Esophagus squamous epithelium (tissue), 4 donors: ENCODE data around the gene PDIK1L.

ENCODE experiments used
- CTCF ChIP-seq, 6 experiments: fragments of 450-650 bp in 4 of 6; fragments of 200-600 bp in 2 of 6; sonication (generic) in 2 of 6; IDR thresholded peaks; one replicate each; pipeline ENCODE4 v1.5.1; 2016 to 2019; ENCODE audit warnings: antibody characterized with exemption in 6 of 6, mild to moderate bottlenecking in 4 of 6, moderate library complexity in 4 of 6
- POLR2A ChIP-seq, 4 donors: fragments of 450-650 bp; IDR thresholded peaks; one replicate each; pipeline ENCODE4 v1.6.1; 2017; ENCODE audit warnings: antibody characterized with exemption in 4 of 4, mild to moderate bottlenecking in 4 of 4, moderate library complexity in 3 of 4

DNA sequence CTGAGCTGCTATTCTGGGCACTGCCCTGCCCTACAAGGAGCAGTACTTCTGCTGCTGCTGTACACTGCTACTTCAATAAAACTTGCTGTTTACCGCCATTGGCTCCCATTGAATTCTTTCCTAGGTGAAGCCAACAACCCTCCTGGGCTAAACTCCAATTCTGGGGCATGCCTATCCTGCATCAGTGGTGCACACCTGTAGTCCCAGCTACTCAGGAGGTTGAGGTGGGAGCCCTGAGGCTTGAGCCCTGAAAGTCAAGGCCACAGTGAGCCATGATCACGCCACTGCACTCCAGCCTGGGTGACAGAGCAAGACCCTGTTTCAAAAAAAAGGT is 21.2 kb downstream of the PDIK1L start:
- no peak for TF ChIP-seq CTCF (IDR thresholded peaks at IDR 0.05)
- no peak for TF ChIP-seq POLR2A (IDR thresholded peaks at IDR 0.05)
